ENCODE results near the gene GNAS-AS1. TPM values are rescaled to one million over a fixed set of nuclear protein-coding genes. Genes with fewer than 3 reads are reported as not detected.

GNAS-AS1 gene
- total RNA-seq, 4 donors from 2014 or later: 0.28 TPM; not detected in 3

DNA sequence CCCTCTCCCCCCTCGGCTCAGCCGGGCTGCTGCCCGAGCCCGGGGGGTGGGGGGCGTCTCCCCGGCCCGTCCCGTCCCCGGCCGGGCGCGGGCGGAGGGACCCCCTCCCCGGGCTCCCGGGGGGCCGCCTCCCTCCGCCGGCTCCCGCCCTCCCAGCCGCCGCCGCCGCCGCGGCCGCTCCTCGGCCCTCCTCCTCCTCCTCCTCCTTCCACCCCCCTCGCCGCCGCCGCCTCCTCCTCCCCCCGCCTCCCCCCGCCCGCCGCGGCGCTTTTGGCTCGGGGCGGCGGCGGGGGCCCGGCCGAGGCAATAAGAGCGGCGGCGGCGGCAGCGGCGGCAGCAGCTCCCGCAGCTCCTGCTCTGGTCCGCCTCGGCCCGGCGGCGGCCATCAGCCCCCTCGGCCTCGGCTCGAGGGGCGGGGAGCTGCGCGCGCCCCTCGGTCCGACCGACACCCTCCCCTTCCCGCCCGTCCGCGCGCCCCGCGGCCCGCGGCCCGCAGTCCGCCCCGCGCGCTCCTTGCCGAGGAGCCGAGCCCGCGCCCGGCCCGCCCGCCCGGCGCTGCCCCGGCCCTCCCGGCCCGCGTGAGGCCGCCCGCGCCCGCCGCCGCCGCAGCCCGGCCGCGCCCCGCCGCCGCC lies 40.5 kb upstream of the GNAS-AS1 start:
- peak; percentile 70 for ATAC-seq (ENCODE audit: low FRiP score)
- no peak for DNase-seq (ENCODE audit: low spot score)
- no peak for TF ChIP-seq CTCF (IDR thresholded peaks at IDR 0.05)

DNA sequence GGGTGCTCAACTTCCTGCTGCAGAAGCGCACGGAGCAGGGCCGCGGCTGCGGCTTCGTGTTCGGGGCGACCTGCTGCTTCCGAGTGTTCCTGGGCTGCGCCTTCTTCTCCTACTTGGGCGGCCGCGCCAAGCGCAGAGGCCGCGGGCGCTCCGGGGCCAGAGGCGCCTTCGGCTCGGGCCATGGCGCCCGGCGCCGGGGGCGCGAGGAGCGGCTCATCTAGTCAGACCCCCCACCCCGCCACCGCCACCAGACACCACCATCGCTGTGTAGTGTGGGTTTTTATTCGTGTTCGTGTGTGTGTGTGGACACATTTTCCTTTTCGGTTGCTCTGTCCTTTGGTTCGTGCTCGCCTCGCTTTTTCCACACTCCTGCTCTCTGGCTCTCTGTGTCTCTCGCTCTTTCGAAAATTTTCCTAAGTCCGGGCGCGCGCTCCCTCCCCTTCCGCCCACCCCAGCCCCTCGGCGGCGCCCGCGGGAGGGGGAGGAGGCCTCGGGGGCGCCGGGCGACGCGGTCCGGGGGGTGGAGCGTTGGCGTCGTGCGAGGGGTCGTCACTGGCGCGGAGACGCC lies 39.9 kb upstream of the GNAS-AS1 start:
- TF ChIP-seq CTCF (IDR thresholded peaks at IDR 0.05): no peak
- no peak for DNase-seq (ENCODE audit: low spot score)

DNA sequence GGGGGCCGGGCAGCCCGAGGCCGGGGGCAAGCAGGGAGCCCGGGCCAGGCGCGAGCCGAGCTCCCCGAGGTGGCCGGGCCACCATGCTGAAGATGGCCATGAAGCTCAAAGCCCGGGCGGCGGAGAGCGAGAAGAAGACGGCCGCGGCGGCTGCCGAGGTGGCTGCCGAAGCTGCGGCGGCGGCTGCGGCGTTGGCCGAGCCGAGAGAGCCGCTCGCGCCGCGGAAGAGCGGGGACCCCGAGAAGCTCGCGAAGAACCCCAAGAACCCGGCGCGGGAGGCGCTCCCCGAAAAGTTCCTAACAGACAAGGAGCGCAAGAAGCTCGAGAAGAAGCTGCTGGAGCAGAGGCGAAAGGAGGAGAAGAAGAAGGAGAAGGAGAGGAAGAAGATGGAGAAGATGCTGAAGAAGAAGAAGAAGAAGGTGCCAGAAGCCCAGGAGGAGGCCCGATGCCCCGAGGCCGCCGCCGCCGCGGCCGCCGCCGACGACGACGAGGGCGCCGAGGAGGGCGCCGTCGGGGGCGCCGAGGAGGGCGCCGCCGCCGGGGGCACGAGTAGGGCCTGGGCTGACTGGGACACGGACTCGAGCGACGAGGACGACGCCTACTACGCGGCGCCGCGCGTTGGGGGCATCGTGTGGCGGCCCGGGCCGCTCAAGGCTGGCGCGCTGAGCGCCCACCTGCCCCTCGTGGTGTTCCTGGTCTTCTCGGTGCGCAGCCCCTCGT lies 39.3 kb upstream of the GNAS-AS1 start:
- no peak for ATAC-seq (ENCODE audit: low FRiP score)
- TF ChIP-seq CTCF (IDR thresholded peaks at IDR 0.05): no peak

More for the DNA sequence above, 39.9 kb upstream of the GNAS-AS1 start:
- peak; percentile 64 for ATAC-seq (ENCODE audit: low FRiP score)

GRCh38 chr20:58889334-58889760 lies 38.6 kb upstream of the GNAS-AS1 start:
- no peak for ATAC-seq (ENCODE audit: low FRiP score)

More for the DNA sequence above, 39.3 kb upstream of the GNAS-AS1 start:
- DNase-seq (ENCODE audit: low spot score): no peak

DNA sequence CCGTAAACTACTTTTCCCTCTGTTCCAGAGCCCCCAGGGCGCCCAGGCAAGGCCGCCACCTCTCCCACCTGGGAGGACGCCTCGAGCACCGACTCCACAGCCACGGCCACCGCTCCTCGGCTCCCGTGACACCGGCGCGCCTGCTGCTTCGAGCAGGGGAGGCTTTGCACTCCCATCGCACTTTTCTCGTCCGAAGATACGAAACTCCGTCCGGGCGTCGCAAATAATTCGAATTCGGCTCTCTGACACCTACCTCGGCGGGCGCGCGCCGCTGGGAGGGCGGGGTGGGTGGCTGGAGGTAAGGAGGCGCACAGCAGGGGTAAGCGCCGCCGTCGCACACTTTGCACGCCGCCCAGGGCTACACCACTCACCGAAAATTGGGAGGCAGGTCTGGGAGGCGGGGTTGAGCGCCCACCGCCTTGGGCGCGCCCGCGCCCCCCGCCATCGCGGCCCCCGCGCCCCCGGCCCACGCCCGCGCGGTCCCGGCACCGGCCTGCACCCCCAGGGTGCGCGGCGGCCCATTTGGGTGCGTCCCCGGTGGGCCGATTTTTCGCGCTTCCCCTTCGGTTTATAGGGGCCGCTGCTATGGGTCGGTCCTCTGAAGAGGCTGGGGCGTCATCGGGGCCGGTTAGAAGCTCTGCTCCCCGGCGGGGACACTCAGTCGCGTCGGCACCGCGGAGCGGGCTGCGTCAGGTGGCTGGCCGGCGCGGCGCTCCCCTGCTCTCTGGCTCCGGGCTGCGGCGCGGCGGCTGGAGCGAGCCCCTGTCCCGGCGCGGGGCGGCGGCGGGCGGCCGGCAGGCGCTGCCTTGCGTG lies 38.0 kb upstream of the GNAS-AS1 start:
- ATAC-seq (ENCODE audit: low FRiP score): peak; percentile 72
- TF ChIP-seq CTCF (IDR thresholded peaks at IDR 0.05): no peak
- DNase-seq (ENCODE audit: low spot score): no peak

More at GRCh38 chr20:58889334-58889760, 38.6 kb upstream of the GNAS-AS1 start:
- DNase-seq (ENCODE audit: low spot score): no peak
- TF ChIP-seq CTCF (IDR thresholded peaks at IDR 0.05): no peak

GRCh38 chr20:58888103-58888502 lies 37.4 kb upstream of the GNAS-AS1 start:
- DNase-seq (ENCODE audit: low spot score) (no peak), ATAC-seq (ENCODE audit: low FRiP score) (no peak)
- no peak for TF ChIP-seq CTCF (IDR thresholded peaks at IDR 0.05)
